Fibroblast of the aortic adventitia (primary cell): ENCODE data around the gene MAN2A2. TPM values are rescaled to one million over a fixed set of nuclear protein-coding genes. Genes with fewer than 3 reads are reported as not detected.

Experiments used
- DNase-seq: peaks from one replicate; pipeline ENCODE4 v3.0.0-alpha.2; 2010; ENCODE audit warnings: low read depth
- H3K4me3 ChIP-seq: 2 replicates; pipeline ENCODE4 v1.5.1; 2011; ENCODE audit warnings: low read depth, mild to moderate bottlenecking, control low read depth, low read length, moderate library complexity
- CTCF ChIP-seq: IDR thresholded peaks from 2 replicates; pipeline ENCODE4 v1.5.1; 2011; ENCODE audit warnings: mild to moderate bottlenecking, low read length, control low read depth, inconsistent platforms; ENCODE audit not compliant: insufficient read depth
- total RNA-seq: library from RNA; depleted of rRNA; stranded (reverse); fragments of >200 nt; gene quantifications from 2 replicates; pipeline ENCODE4 v1.2.3, GENCODE V29; 2012; ENCODE audit warnings: low replicate concordance

MAN2A2 gene
- total RNA-seq, 1 donor: 11.0 TPM

- DNase-seq: no peak
- no peak overlapping the region for H3K4me3 ChIP-seq
- TF ChIP-seq CTCF: no peak
These were observed 44.0 kb downstream of the MAN2A2 start for GRCh38 chr15:90946941-90947576.

- H3K4me3 ChIP-seq: no peak overlapping the region
- DNase-seq: no peak
- TF ChIP-seq CTCF: no peak
These were observed 44.7 kb downstream of the MAN2A2 start for GRCh38 chr15:90947577-90948357.

DNA sequence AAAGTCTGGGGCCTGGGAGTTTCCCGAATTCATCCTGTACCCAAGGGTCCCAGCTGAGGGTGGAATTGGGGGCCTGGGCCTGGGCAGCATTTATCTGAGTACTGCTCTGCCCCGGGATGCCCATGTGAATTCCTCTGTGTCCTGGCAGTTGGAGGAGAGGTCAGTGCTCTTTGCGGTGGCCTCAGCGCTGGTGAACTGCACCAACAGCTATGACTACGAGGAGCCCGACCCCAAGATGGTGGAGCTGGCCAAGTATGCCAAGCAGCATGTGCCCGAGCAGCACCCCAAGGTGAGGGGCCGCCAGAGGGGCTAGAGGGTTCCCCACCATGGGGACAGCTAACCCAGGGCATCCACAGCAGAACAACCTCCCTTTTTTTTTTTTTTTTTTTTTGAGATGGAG is 45.4 kb downstream of the MAN2A2 start:
- DNase-seq: no peak
- no peak for TF ChIP-seq CTCF
- no peak overlapping the region for H3K4me3 ChIP-seq

GRCh38 chr15:90949979-90950675 is 47.0 kb downstream of the MAN2A2 start:
- no peak for DNase-seq
- no peak for TF ChIP-seq CTCF
- no peak overlapping the region for H3K4me3 ChIP-seq

- no peak for TF ChIP-seq CTCF
- no peak for DNase-seq
- H3K4me3 ChIP-seq: no peak overlapping the region
These were observed 47.6 kb downstream of the MAN2A2 start for GRCh38 chr15:90950676-90951075.

DNA sequence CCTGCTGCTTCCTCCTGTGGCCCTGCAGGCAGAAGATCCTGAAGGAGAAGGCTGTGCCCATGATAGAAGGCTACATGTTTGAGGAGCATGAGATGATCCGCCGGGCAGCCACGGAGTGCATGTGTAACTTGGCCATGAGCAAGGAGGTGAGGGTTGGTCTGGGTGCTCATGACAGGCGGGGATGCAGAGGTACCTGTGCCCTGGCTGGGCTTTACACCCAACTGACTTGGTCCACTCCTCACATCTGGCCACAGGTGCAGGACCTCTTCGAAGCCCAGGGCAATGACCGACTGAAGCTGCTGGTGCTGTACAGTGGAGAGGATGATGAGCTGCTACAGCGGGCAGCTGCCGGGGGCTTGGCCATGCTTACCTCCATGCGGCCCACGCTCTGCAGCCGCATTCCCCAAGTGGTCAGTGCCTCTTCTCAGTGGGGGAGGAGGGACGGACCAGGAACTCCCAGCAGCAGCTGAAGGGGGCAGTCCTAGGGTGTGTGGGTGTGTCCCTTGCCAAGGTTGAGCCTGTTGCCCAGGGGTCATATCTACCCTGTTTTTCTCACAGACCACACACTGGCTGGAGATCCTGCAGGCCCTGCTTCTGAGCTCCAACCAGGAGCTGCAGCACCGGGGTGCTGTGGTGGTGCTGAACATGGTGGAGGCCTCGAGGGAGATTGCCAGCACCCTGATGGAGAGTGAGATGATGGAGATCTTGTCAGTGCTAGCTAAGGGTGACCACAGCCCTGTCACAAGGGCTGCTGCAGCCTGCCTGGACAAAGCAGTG is 50.0 kb downstream of the MAN2A2 start:
- no peak overlapping the region for H3K4me3 ChIP-seq
- TF ChIP-seq CTCF: no peak
- DNase-seq: no peak
